HuH-7.5 (cell line): Measurements from ENCODE around the gene CPB1.

Experiments
- DNase-seq: peaks from one replicate; pipeline ENCODE4 v3.0.0; 2011; ENCODE audit warnings: low spot score

The CPB1 gene

GRCh38 chr3:148882288-148882687 lies 54.7 kb downstream of the CPB1 start:
- DNase-seq, result no peak

- no peak for DNase-seq
Measured at GRCh38 chr3:148883163-148883562, 55.6 kb downstream of the CPB1 start.

GRCh38 chr3:148884261-148884660 lies 56.6 kb downstream of the CPB1 start:
- no peak for DNase-seq

GRCh38 chr3:148889828-148890227 lies 62.2 kb downstream of the CPB1 start:
- DNase-seq, result no peak

- DNase-seq, result no peak
Measured at GRCh38 chr3:148896062-148896461, 68.5 kb downstream of the CPB1 start.

GRCh38 chr3:148901987-148902791 lies 74.6 kb downstream of the CPB1 start:
- no peak for DNase-seq

- no peak for DNase-seq
Measured at GRCh38 chr3:148903022-148903442, 75.4 kb downstream of the CPB1 start.

- DNase-seq, result no peak
Measured at GRCh38 chr3:148903941-148904340, 76.3 kb downstream of the CPB1 start.

GRCh38 chr3:148906667-148907066 lies 79.1 kb downstream of the CPB1 start:
- no peak for DNase-seq
